ENCODE data around the gene CD63.

Gene CD63

DNA sequence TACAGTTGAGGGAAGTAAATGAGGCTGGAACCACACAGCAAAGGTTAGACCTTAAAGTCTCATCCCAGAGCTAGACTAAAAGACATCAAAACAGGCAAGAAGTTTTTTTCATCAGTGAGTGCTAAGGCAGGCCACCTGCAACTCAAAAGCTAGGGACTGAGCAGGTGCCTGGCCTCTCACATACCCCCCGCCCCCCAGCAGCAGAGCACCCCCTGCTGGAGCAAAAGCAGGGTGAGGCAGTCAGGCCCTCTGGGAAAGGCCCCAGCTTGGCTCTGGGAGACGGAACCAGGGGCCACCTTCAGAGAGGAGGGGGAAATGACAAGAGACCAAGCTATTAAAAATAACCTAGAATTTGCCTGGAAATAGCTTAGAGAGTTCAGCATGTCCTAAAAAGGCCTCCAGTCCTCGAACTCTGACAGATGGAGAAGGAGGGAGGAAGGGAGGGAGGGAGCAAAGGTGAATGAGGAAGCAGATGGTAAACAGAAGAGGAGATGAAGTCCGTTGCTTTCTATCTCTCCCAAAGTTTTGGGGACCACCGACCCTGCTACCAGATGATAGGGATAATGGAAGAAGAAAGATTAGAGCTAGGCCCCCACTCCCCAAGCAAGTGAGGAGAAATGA, 22.9 kb downstream of the CD63 start:
- no peak for DNase-seq (ENCODE audit: low read depth in 2 of 2)

GRCh38 chr12:55704824-55705718, 23.7 kb downstream of the CD63 start:
- no peak for DNase-seq (ENCODE audit: low read depth in 2 of 2)

DNA sequence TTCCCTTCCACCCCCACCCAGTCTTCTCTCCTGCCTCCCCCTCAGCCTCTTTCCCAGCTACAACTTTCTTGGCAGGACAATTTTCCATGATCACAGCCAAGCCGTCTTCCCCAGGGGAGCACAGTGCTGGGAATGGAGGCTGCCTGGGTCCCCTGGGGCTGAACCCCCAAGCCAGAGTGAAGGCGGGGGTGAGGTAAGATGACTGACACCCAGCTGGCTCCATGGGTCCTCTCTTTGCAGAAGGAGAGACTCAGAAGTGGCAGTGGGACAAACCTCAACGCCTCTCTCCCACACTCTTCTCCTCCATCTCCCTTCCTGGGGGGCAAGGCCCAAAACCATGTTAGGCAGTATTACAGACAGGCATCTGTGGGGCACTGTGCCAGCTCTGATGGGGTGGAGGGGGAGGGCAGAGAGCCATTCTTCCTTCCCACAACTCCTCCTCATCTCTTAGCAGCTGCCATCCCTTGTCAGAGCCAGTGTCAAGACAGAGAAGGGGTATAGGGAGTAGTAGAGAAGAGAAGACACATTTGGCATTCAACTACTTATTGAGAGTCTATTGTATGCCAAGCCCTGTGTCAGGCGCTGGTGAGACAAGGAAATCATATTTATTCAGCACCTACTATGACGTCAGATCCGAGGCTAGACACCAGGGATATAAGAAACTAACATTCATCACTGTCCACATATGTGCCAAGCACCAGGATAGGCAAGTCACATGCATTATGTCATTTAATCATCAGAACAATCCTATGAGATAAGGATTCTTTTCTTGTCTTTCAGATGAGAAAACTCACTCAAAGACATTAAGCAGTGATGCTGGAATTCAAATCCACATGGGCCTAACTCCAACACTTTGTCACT, 24.7 kb downstream of the CD63 start:
- no peak for DNase-seq (ENCODE audit: low read depth in 2 of 2)

GRCh38 chr12:55703288-55703687, 25.5 kb downstream of the CD63 start:
- DNase-seq (ENCODE audit: low read depth in 2 of 2), result no peak

GRCh38 chr12:55702861-55703260, 25.9 kb downstream of the CD63 start:
- DNase-seq (ENCODE audit: low read depth in 2 of 2), result no peak

GRCh38 chr12:55700255-55701018, 28.4 kb downstream of the CD63 start:
- DNase-seq (ENCODE audit: low read depth in 2 of 2), result no peak

- no peak for DNase-seq (ENCODE audit: low read depth in 2 of 2)
These were observed 29.2 kb downstream of the CD63 start for GRCh38 chr12:55699471-55700055.

- DNase-seq (ENCODE audit: low read depth in 2 of 2), result no peak
These were observed 29.8 kb downstream of the CD63 start for GRCh38 chr12:55698965-55699364.

DNA sequence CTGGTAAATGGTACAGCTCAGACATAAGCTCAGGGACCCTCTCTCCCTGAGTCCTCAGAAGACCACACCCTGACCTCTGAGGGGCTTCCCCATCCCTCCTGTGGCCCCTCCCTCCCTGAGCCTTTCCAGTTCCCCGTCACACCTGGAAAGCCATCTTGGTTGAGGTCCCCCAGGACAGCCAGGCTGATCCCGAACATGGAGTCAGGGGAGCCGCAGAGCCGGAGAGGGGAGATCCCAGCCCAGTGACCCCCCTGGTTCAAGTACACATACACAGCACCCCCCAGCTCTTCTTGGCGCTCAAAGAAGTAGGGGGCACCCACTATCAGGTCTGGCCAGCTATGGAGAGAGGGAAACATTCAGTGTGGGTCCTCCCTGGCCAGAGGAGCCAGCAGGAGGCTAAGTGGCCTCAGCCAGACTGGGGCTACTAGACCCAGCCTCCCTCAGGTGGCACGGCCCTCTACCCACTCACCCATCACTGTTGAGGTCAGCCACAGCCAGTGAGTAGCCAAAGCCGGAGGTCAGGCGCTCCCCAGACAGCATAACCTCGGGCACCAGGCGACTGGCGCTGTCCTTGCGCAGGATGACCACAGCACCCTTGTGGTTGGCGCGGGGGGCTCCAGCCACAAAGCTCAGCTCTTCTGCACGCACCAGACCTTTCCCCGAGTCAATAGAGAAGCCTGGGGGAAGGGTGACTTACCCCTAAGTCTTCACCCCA, 30.4 kb downstream of the CD63 start:
- no peak for DNase-seq (ENCODE audit: low read depth in 2 of 2)

- no peak for DNase-seq (ENCODE audit: low read depth in 2 of 2)
These were observed 31.1 kb downstream of the CD63 start for GRCh38 chr12:55697686-55698085.

DNA sequence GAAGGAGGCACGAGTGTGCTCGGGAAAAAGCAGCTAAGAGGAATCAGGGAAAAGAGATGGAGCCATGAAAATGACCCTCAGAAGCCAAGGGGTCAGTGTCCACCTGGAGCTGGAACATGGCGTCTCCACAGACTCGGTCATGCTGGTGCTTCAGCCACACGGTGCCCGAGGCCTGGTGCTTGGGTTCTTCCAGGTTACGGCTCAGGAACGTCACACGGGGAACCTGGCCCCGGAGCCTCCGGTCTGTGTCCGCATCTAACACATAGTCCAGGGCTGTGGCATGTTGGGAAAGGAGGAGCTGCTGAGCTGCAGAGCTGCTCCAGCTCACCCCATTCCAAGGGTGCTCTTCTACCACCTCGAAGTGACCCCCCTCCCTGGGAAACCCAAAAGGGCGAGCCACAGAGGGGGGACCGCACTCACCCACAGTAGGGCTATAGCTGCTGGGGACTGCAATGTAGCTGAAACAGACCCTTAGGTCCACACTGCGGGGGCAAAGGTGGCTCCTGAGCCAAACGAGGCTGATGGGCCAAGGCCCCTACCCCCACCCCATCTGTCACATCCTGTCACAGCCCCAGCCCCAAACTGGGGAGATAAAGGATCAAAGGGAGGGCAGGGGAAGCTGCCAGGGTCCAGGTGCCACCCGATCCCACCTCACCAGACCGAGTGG, 31.9 kb downstream of the CD63 start:
- no peak for DNase-seq (ENCODE audit: low read depth in 2 of 2)

DNA sequence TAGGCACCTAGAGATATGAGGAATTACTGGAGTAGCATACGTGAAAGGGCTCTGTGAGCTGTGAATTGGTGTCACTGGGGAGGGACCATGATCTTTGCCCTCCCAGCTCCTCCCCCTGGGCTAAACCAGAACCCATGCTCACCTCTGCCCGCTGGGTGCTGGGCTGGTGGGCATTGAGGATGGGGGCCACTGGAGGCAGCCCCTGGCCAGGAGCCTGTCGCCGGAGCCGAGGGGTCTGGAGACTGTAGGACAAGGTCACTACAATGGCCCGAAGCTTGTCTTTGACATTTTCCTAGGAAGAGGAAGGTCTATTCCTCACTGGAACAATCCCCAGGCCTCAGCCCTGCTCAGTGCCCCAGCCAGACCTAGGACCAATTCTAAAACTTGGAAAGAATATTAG, 32.7 kb downstream of the CD63 start:
- no peak for DNase-seq (ENCODE audit: low read depth in 2 of 2)

GRCh38 chr12:55695349-55695748, 33.5 kb downstream of the CD63 start:
- no peak for DNase-seq (ENCODE audit: low read depth in 2 of 2)

DNA sequence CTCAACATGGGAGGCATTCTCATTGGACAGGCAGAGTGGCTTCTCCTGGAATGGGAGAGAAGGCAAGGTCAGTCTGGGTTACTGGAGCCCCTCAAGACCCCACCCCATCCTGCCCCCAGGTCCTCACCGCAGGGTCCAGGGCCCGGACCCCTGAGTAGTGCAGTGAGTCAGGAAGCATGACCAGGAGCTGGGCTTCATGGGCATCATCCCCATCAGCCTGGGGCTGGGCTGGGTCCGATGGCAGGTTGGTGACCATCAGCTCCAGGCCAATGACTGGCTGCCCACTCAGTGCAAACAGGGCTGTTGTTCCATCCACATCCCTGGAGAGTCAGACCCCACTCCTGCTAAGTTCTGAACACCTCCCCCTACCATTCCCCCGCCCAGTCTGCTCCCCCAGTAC, 34.2 kb downstream of the CD63 start:
- no peak for DNase-seq (ENCODE audit: low read depth in 2 of 2)

DNA sequence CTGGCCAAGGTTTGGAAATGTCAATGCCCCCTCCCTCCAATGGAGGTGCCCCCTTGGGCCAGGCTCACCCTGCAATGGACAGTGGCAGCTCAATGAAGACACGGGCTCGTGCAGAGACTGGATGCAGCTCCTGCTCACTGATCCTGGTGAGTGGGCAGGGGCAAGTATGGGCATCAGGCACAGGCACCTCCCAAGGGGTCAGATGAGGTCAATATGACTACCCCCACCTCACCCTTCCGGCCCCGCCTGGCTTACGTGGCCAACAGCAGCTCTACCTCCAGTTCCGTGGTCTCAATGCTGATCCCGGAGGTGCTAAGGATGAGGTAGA, 34.7 kb downstream of the CD63 start:
- DNase-seq (ENCODE audit: low read depth in 2 of 2), result no peak

DNA sequence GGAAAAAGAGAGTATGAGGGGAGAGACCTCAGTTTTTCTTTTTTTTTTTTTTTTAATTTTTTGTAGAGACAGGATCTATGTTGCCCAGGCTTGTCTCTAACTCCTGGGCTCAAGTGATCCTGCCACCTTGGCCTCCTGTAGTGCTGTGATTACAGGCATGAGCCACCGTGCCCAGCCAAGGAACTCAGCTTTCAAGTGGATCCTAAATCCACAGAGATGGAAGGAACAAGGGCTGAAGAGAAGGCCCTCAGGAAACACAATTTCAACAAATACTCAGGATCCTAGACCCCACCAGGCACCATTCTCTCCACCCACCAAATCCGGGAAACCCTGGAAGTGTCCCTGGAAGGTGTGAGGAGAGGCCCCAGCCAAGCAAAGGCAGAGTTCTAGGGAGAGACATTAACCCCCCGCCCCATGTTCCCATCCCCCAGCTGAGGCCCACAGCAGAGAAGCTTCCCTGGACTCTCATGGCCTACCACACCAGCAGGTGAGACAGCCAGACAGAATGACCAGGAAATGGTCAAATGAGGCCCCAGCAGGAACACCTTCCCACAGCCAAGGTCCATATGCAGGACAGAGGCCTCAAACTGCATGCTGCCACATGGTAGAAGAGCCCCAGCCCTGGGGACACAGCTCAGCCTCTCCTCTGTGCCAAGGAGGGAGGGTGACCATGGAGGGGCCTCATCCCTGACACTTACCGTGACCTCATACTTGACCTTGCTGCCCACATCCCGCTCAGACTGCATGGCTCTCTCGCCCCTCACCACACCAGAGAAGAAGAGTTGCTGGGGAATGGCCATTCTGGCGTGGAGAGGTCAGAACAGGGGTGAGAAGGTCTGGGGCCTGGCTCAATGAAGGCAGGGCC, 35.3 kb downstream of the CD63 start:
- no peak for DNase-seq (ENCODE audit: low read depth in 2 of 2)

DNA sequence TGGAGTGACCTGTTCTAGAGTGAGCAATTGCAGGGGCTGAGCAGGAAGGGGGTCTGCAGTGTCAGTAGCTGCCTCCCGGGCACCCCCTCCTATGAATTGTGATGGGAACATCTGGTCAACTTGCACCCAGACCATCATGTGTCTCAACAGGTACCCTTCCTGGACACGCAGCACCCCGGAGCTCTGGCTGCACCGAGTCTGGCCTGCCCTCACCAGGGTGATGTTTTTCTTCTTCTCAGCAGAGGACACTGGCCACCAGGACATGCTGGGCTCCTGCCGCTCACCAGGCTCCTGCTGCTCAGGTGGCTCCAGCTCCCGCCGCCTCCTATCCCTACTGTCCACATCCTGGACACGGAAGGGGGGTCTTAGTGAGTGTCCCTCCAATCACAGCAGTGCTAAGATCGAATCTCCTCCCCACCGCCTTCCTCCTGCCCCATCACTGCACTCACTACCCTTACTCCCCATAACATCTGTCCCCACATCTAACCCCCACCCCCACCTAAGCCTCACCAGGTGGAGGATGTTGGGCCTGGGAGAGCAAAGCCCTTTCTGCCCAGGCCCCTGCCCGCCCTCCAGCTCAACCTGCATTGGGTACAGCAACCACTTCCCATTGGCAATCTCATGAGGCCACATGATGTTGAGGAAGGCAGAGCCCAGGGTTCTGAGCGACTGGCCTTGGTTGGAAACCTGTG, 36.0 kb downstream of the CD63 start:
- DNase-seq (ENCODE audit: low read depth in 2 of 2), result no peak

Data from stimulated activated CD4-positive, alpha-beta T cell treated with anti-CD3 and anti-CD28 coated beads, Interleukin-4, amount 100 ng/mL, for 48 hours (primary cell).